Frontal cortex (tissue), 4 donors: Measurements from ENCODE around the gene VN1R2. TPM values are rescaled to one million over a fixed set of nuclear protein-coding genes. Genes with fewer than 3 reads are reported as not detected.

Experiments used
- DNase-seq, 2 donors: peaks; one replicate each; pipeline ENCODE4 v3.0.0; 2012; ENCODE audit warnings: low spot score in 2 of 2
- FAIRE-seq: peaks from 2 replicates; lab custom pipeline; 2012; peaks lifted over from hg19 to GRCh38; lab: Jason Lieb, UNC
- total RNA-seq: library from RNA; depleted of rRNA; stranded (reverse); fragments of >200 nt; gene quantifications from one replicate; pipeline ENCODE4 v1.2.3, GENCODE V29; 2014
- donor health status: control.
- donor health status: control.
- donor health status: control.

The VN1R2 gene
- total RNA-seq, 1 donor from 2014 or later, result not detected

- DNase-seq (peak in 1 of 2 donors; percentile 40), FAIRE-seq (no peak)
These were observed 50.3 kb downstream of the VN1R2 start for GRCh38 chr19:53308339-53308811.

Other genes with a start within 250 kb of the VN1R2 start
- gene ERVV-1, start 244.4 kb upstream of the VN1R2 start, total RNA-seq, result not detected
- not detected for gene ERVV-2, start 213.6 kb upstream of the VN1R2 start, total RNA-seq
- gene ZNF160, start 154.9 kb upstream of the VN1R2 start, total RNA-seq, result 26.5 TPM
- gene ZNF415, start 125.4 kb upstream of the VN1R2 start, total RNA-seq, result 23.6 TPM
- gene ZNF347, start 99.2 kb upstream of the VN1R2 start, total RNA-seq, result 24.5 TPM
- 6.1 TPM for gene ZNF665, start 64.9 kb upstream of the VN1R2 start, total RNA-seq
- gene ZNF677, start 3.4 kb upstream of the VN1R2 start, total RNA-seq, result 35.5 TPM
- gene VN1R4, start 9.4 kb downstream of the VN1R2 start, total RNA-seq, result not detected
- 23.6 TPM for gene ZNF845, start 75.5 kb downstream of the VN1R2 start, total RNA-seq
- 37.5 TPM for gene ZNF525, start 107.4 kb downstream of the VN1R2 start, total RNA-seq
- 24.1 TPM for gene ZNF765, start 136.9 kb downstream of the VN1R2 start, total RNA-seq
- 18.8 TPM for gene ZNF761, start 173.7 kb downstream of the VN1R2 start, total RNA-seq
- 8.6 TPM for gene ZNF813, start 209.4 kb downstream of the VN1R2 start, total RNA-seq